Naive thymus-derived CD8-positive, alpha-beta T cell (primary cell): ENCODE measurements around the gene MYEOV. TPM values are rescaled to one million over a fixed set of nuclear protein-coding genes. Genes with fewer than 3 reads are reported as not detected.

ENCODE experiments used
- ATAC-seq, 2 donors: fragments of 150-1000 bp; cut with Tn5 transposase in 1 of 2; sonication (Bioruptor Pico), chemical (Tn5 transposase) in 1 of 2; 1 replicate in 1 of 2; 2 replicates in 1 of 2; pipeline ENCODE4 v1.10.0; 2021; ENCODE audit warnings: mild to moderate bottlenecking in 2 of 2, moderate library complexity in 2 of 2
- POLR2A ChIA-PET: fragments of 350-600 bp; sonication (Branson Sonifier 250); formaldehyde crosslinking; loops from one replicate; lab custom pipeline; 2021; ENCODE audit warnings: antibody characterized with exemption; lab: Charles Lee
- DNase-seq, 10 donors: peaks; one replicate each; pipeline versions ENCODE4 v3.0.0 to v3.0.0-alpha.2; 2020 to 2022
- H3K27ac Mint-ChIP-seq, 10 donors: one replicate each; pipeline ENCODE4 v1.8.0; 2020 to 2022; ENCODE audit warnings: mild to moderate bottlenecking in 10 of 10, mixed read lengths in 10 of 10, moderate library complexity in 4 of 10, inconsistent platforms in 1 of 10
- H3K27me3 Mint-ChIP-seq, 5 donors: one replicate each; pipeline ENCODE4 v1.8.0; 2021 to 2022; ENCODE audit warnings: mixed read lengths in 5 of 5
- H3K36me3 Mint-ChIP-seq, 3 donors: one replicate each; pipeline ENCODE4 v1.8.0; 2020 to 2022; ENCODE audit warnings: mixed read lengths in 3 of 3, mild to moderate bottlenecking in 2 of 3, inconsistent platforms in 1 of 3
- H3K4me1 Mint-ChIP-seq, 4 donors: one replicate each; pipeline ENCODE4 v1.8.0; 2021 to 2022; ENCODE audit warnings: mixed read lengths in 4 of 4
- H3K4me3 Mint-ChIP-seq, 10 donors: one replicate each; pipeline ENCODE4 v1.8.0; 2020 to 2022; ENCODE audit warnings: mild to moderate bottlenecking in 10 of 10, mixed read lengths in 10 of 10, moderate library complexity in 6 of 10, inconsistent platforms in 1 of 10
- H3K9me3 Mint-ChIP-seq, 9 donors: one replicate each; pipeline ENCODE4 v1.8.0; 2020 to 2022; ENCODE audit warnings: mixed read lengths in 9 of 9, mild to moderate bottlenecking in 3 of 9, inconsistent platforms in 1 of 9, moderate library complexity in 1 of 9
- polyA plus RNA-seq, 3 donors: library from polyadenylated mRNA; unstranded; fragments of 300-500 nt; fragmentation: Illumina TruSeq; gene quantifications; one replicate each; pipeline ENCODE4 v1.2.3, GENCODE V29; 2021
- total RNA-seq, 8 experiments: library from RNA in 2 of 8; stranded (reverse) in 2 of 8; gene quantifications; one replicate each; pipeline ENCODE4 v1.2.3 and lab custom pipeline; 2021 to 2026

MYEOV gene
- total and polyA plus RNA-seq, 5 experiments from 2014 or later, result not detected

- Mint-ChIP-seq H3K9me3 (peaks cover 0 to 2% (median 0%) of the 10 kb centered on the region in 9 donors), H3K36me3 (no peaks in the 10 kb centered on the region), H3K4me1 (peaks cover 24 to 47% (median 33%) of the 10 kb centered on the region in 4 donors), H3K27ac (no peak overlapping the region), H3K4me3 (no peak overlapping the region), H3K27me3 (peaks cover 0 to 2% (median 0%) of the 10 kb centered on the region in 5 donors)
- DNase-seq, result no peak
- no peak for ATAC-seq
- POLR2A ChIA-PET, result interaction anchor here (0.5 to 1.5 kb wide), 2 partner anchors 18 to 348 kb away, joined by 3 read pairs; no protein-coding TSS in a partner anchor
Observed at GRCh38 chr11:69293087-69293486, 868 bp upstream of the MYEOV start.

- Mint-ChIP-seq H3K4me3 (no peak overlapping the region), H3K9me3 (peaks cover 0 to 2% (median 0%) of the 10 kb centered on the region in 9 donors), H3K36me3 (no peaks in the 10 kb centered on the region), H3K4me1 (peaks cover 22 to 61% (median 42%) of the 10 kb centered on the region in 4 donors), H3K27ac (peak overlapping the region in 1 of 10 donors; percentile 55), H3K27me3 (no peaks in the 10 kb centered on the region)
- POLR2A ChIA-PET, result interaction anchor here (1.5 kb wide), 1 partner anchor 17 kb away, joined by 3 read pairs; no protein-coding TSS in a partner anchor
- ATAC-seq (no peak), DNase-seq (no peak)
Observed at GRCh38 chr11:69294571-69295078, 670 bp downstream of the MYEOV start.

GRCh38 chr11:69295079-69295994, 1.4 kb downstream of the MYEOV start:
- peaks cover 0 to 2% (median 0%) of the 10 kb centered on the region in 9 donors for H3K9me3 Mint-ChIP-seq
- H3K36me3 Mint-ChIP-seq, result no peaks in the 10 kb centered on the region
- peaks cover 26 to 65% (median 47%) of the 10 kb centered on the region in 4 donors for H3K4me1 Mint-ChIP-seq
- peak overlapping the region in 7 of 10 donors; percentile 10 to 48 (median 37) for H3K4me3 Mint-ChIP-seq
- peak overlapping the region in 7 of 10 donors; percentile 14 to 79 (median 40) for H3K27ac Mint-ChIP-seq
- H3K27me3 Mint-ChIP-seq, result no peaks in the 10 kb centered on the region
- no peak for ATAC-seq
- POLR2A ChIA-PET, result interaction anchor here (5.3 kb wide), 1 partner anchor 15 kb away, joined by 43 read pairs; no protein-coding TSS in a partner anchor
- DNase-seq, result no peak

GRCh38 chr11:69295995-69296889, 2.3 kb downstream of the MYEOV start:
- Mint-ChIP-seq H3K36me3 (no peaks in the 10 kb centered on the region), H3K4me1 (peaks cover 30 to 72% (median 50%) of the 10 kb centered on the region in 4 donors), H3K27me3 (no peaks in the 10 kb centered on the region), H3K4me3 (peak overlapping the region; percentile 59 to 89 (median 80)), H3K27ac (peak overlapping the region in 5 of 10 donors; percentile 25 to 91 (median 75)), H3K9me3 (peaks cover 0 to 2% (median 0%) of the 10 kb centered on the region in 9 donors)
- POLR2A ChIA-PET, result interaction anchor here (0.7 to 5.3 kb wide), 4 partner anchors 14 to 64 kb away, joined by 3 to 43 read pairs (median 3); no protein-coding TSS in a partner anchor
- no peak for ATAC-seq
- DNase-seq, result no peak

GRCh38 chr11:69296890-69297786, 3.2 kb downstream of the MYEOV start:
- Mint-ChIP-seq H3K27me3 (no peaks in the 10 kb centered on the region), H3K4me1 (peaks cover 31 to 72% (median 50%) of the 10 kb centered on the region in 4 donors), H3K36me3 (no peaks in the 10 kb centered on the region), H3K27ac (peak overlapping the region; percentile 60 to 97 (median 92)), H3K9me3 (peaks cover 0 to 2% (median 0%) of the 10 kb centered on the region in 9 donors), H3K4me3 (peak overlapping the region; percentile 59 to 89 (median 80))
- ATAC-seq (peak; percentile 51 to 73), DNase-seq (peak; percentile 38 to 87 (median 68))
- POLR2A ChIA-PET, result interaction anchor here (0.7 to 5.3 kb wide), 7 partner anchors 9 to 378 kb away, joined by 3 to 43 read pairs (median 3); partner anchors contain the start of gene LTO1

- Mint-ChIP-seq H3K27ac (peak overlapping the region; percentile 75 to 97 (median 92)), H3K4me1 (peaks cover 34 to 67% (median 52%) of the 10 kb centered on the region in 4 donors), H3K27me3 (no peaks in the 10 kb centered on the region), H3K36me3 (no peaks in the 10 kb centered on the region), H3K9me3 (peaks cover 0 to 2% (median 0%) of the 10 kb centered on the region in 9 donors), H3K4me3 (peak overlapping the region; percentile 59 to 89 (median 77))
- DNase-seq, result peak; percentile 26 to 84 (median 72)
- POLR2A ChIA-PET, result interaction anchor here (0.8 to 5.3 kb wide), 4 partner anchors 10 to 377 kb away, joined by 3 to 43 read pairs (median 3); partner anchors contain the start of gene LTO1
- peak; percentile 55 to 77 for ATAC-seq
Observed at GRCh38 chr11:69297787-69298266, 3.9 kb downstream of the MYEOV start.

GRCh38 chr11:69298267-69299022, 4.5 kb downstream of the MYEOV start:
- Mint-ChIP-seq H3K9me3 (peaks cover 0 to 2% (median 0%) of the 10 kb centered on the region in 9 donors), H3K36me3 (no peaks in the 10 kb centered on the region), H3K4me1 (peaks cover 37 to 65% (median 51%) of the 10 kb centered on the region in 4 donors), H3K27me3 (no peaks in the 10 kb centered on the region), H3K27ac (peak overlapping the region; percentile 75 to 97 (median 92)), H3K4me3 (peak overlapping the region; percentile 59 to 89 (median 77))
- ATAC-seq (peak; percentile 9 to 31), DNase-seq (peak in 3 of 10 donors; percentile 20 to 35 (median 25))
- POLR2A ChIA-PET, result interaction anchor here (1.1 to 5.3 kb wide), 3 partner anchors 10 to 377 kb away, joined by 3 to 43 read pairs (median 3); partner anchors contain the start of gene LTO1

- DNase-seq (no peak), ATAC-seq (no peak)
- H3K27me3 Mint-ChIP-seq, result no peaks in the 10 kb centered on the region
- H3K9me3 Mint-ChIP-seq, result peaks cover 0 to 2% (median 0%) of the 10 kb centered on the region in 9 donors
- peaks cover 36 to 61% (median 51%) of the 10 kb centered on the region in 4 donors for H3K4me1 Mint-ChIP-seq
- peak overlapping the region in 6 of 10 donors; percentile 22 to 84 (median 76) for H3K4me3 Mint-ChIP-seq
- POLR2A ChIA-PET, result interaction anchor here (0.6 to 5.3 kb wide), 2 partner anchors 11 to 17 kb away, joined by 3 to 43 read pairs; no protein-coding TSS in a partner anchor
- no peaks in the 10 kb centered on the region for H3K36me3 Mint-ChIP-seq
- H3K27ac Mint-ChIP-seq, result peak overlapping the region in 7 of 10 donors; percentile 69 to 97 (median 93)
Observed at GRCh38 chr11:69299023-69299461, 5.1 kb downstream of the MYEOV start.

- ATAC-seq, result no peak
- H3K27me3 Mint-ChIP-seq, result no peaks in the 10 kb centered on the region
- peak overlapping the region in 6 of 10 donors; percentile 34 to 97 (median 92) for H3K27ac Mint-ChIP-seq
- H3K9me3 Mint-ChIP-seq, result peaks cover 0 to 2% (median 0%) of the 10 kb centered on the region in 9 donors
- H3K36me3 Mint-ChIP-seq, result no peaks in the 10 kb centered on the region
- DNase-seq, result no peak
- peaks cover 36 to 58% (median 49%) of the 10 kb centered on the region in 4 donors for H3K4me1 Mint-ChIP-seq
- peak overlapping the region in 1 of 10 donors; percentile 15 for H3K4me3 Mint-ChIP-seq
- POLR2A ChIA-PET, result interaction anchor here (0.6 to 5.3 kb wide), 2 partner anchors 11 to 16 kb away, joined by 3 to 43 read pairs; no protein-coding TSS in a partner anchor
Observed at GRCh38 chr11:69299572-69299971, 5.6 kb downstream of the MYEOV start.
